Transverse colon (tissue), 3 donors: ENCODE measurements around the gene SELENOT.

Experiments
- CTCF ChIP-seq, 5 experiments: fragments of 200-600 bp in 3 of 5; fragments of 450-650 bp in 2 of 5; sonication (generic) in 3 of 5; IDR thresholded peaks; 1 replicate in 2 of 5; 2 replicates in 3 of 5; pipeline ENCODE4 v1.5.1; 2016 to 2017; ENCODE audit warnings: antibody characterized with exemption in 5 of 5, inconsistent platforms in 3 of 5, mild to moderate bottlenecking in 2 of 5, moderate library complexity in 1 of 5
- POLR2A ChIP-seq: fragments of 450-650 bp; IDR thresholded peaks from one replicate; pipeline ENCODE4 v1.6.1; 2016; ENCODE audit warnings: antibody characterized with exemption, mild to moderate bottlenecking, moderate library complexity

DNA sequence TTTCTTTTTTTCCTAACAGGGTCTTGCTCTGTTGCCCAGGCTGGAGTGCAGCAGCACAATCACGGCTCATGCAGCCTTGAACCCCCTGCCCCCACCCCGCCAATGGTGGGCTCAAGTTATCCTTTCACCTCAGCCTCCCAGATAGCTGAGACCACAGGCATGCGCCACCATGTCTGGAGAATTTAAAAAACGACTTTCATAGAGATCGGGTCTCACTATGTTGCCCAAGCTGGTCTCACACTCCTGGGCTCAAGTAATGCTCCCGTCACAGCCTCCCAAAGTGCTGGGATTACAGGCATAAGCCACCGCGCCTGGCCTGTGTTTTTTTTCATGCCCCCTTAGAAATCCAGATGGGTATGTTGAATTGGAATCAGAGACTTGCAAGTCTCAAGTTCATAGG, 60.3 kb downstream of the SELENOT start:
- TF ChIP-seq CTCF (IDR thresholded peaks at IDR 0.05) (no peak), POLR2A (no peak)
